ENCODE measurements around the gene PLEKHA7. TPM values are rescaled to one million over a fixed set of nuclear protein-coding genes. Genes with fewer than 3 reads are reported as not detected.

PLEKHA7 gene
- total and polyA plus RNA-seq, 2 of the 13 experiments (the other 11 are each of a cell fraction or from before 2014, with no cell fraction given): 17.5 to 18.7 TPM

DNA sequence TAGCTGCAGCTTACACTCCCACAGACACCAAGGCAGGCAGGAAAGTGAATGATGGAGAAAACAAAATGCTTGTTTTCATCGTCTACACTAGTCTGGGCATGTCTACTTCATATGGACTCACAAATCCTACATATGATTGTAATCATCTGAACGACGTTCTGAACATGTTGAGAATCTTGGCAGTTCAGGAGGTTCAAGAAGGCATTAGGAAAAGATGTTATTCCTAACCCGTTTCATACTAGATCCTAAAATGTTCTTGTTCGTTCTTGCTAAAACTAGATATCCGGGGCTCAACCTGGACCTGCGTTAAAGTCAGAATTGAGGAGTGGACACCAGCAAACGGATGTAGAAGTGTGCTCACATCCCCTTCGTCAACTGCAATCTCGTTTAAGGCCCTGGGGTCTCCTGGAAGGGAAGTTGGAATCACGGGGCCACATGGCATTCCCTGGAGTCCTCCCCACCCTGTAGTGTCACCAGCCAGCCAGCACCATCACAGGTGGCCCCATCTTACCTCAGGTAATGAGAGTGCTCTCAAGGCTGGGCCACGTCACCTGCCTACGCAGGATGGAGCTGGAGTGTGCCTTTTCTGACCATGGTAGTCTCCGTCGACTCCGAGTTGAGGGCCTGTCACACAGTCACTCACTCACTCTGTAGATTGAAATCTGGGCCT lies 238.5 kb downstream of the PLEKHA7 start:
- H3K79me2 ChIP-seq (ENCODE audit: insufficient read depth, low read length): no peaks in the 10 kb centered on the region
- in situ Hi-C loops (cut with HindIII; ENCODE audit: extremely low pct_ligation_motif_present, low pct_unique_long_range_greater_than_20kb): no loop called here
- peak overlapping the region; percentile 63; the same call in 1 of the 2 replicates for H3K4me2 ChIP-seq (ENCODE audit: low read depth, low read length)
- H2AFZ ChIP-seq (ENCODE audit: low read length): no peak overlapping the region
- DNase-seq (ENCODE audit: low spot score): no peak
- POLR2A ChIA-PET: no interaction called here
- no peaks in the 10 kb centered on the region for H3K27me3 ChIP-seq (ENCODE audit: control insufficient read depth in 1 of 2, insufficient read depth in 2 of 2, low read length in 2 of 2)
- H3K36me3 ChIP-seq (replicated peaks in 1 of 2; ENCODE audit: control insufficient read depth in 1 of 2, insufficient read depth in 2 of 2, low read length in 2 of 2): peaks cover 5 to 6% of the 10 kb centered on the region in 2 experiments; a peak in 3 of 5 replicates
- CTCF ChIA-PET (ENCODE audit: low intra/inter-chr PET ratio, low total read pairs): no interaction called here
- no peak for ATAC-seq
- peak overlapping the region; percentile 26; the same call in 1 of the 2 replicates for H3K9ac ChIP-seq (ENCODE audit: insufficient read depth, low read depth, low read length)
- H3K4me1 ChIP-seq (ENCODE audit: insufficient read depth, low read length): peaks cover 37% of the 10 kb centered on the region
- no TSS peak for BruUV-seq (replicated peaks)
- FAIRE-seq: no peak
- intact Hi-C loops (cut with micrococcal nuclease; ENCODE audit: unreplicated experiment): no loop called here
- 0 out of 2 replicates have a peak, but pooled peaks have one; percentile 50 for TF ChIP-seq ZNF263 (CRISPR knock-in tag; IDR thresholded peaks at IDR 0.05)
- 0 out of 2 replicates have a peak, but pooled peaks have one; percentile 29 for TF ChIP-seq ZNF225 (CRISPR knock-in tag; IDR thresholded peaks at IDR 0.05)
- TF ChIP-seq ZFP36L1 (CRISPR knock-in tag; IDR thresholded peaks at IDR 0.05): no peak
- no peak overlapping the region for H3K4me3 ChIP-seq (replicated peaks in 1 of 3; ENCODE audit: insufficient read depth in 1 of 3, low read depth in 2 of 3, low read length in 3 of 3)
- 97% methylated on average over 15 of the region's 16 CpGs for WGBS (ENCODE audit: low lambda C conversion rate)
- no peaks in the 10 kb centered on the region for H4K20me1 ChIP-seq (ENCODE audit: insufficient read depth, low read length)
- H3K27ac ChIP-seq (ENCODE audit: extremely low read length, insufficient read depth, low read length): peak overlapping the region; percentile 76
- H3K9me3 ChIP-seq (ENCODE audit: low read length): no peaks in the 10 kb centered on the region

GRCh38 chr11:16774936-16775613 lies 239.1 kb downstream of the PLEKHA7 start:
- Histone ChIP-seq H3K9ac (ENCODE audit: insufficient read depth, low read depth, low read length) (peak overlapping the region; percentile 26; the same call in 1 of the 2 replicates), H3K36me3 (replicated peaks in 1 of 2; ENCODE audit: control insufficient read depth in 1 of 2, insufficient read depth in 2 of 2, low read length in 2 of 2) (peaks cover 5 to 6% of the 10 kb centered on the region in 2 experiments; a peak in 3 of 5 replicates), H3K27me3 (ENCODE audit: control insufficient read depth in 1 of 2, insufficient read depth in 2 of 2, low read length in 2 of 2) (no peaks in the 10 kb centered on the region), H3K4me2 (ENCODE audit: low read depth, low read length) (peak overlapping the region; percentile 63), H3K9me3 (ENCODE audit: low read length) (no peaks in the 10 kb centered on the region), H3K4me1 (ENCODE audit: insufficient read depth, low read length) (peaks cover 41% of the 10 kb centered on the region), H4K20me1 (ENCODE audit: insufficient read depth, low read length) (no peaks in the 10 kb centered on the region), H3K4me3 (replicated peaks in 1 of 3; ENCODE audit: insufficient read depth in 1 of 3, low read depth in 2 of 3, low read length in 3 of 3) (peak overlapping the region in 1 of 3 experiments; percentile 33; a peak in 1 of 6 replicates), H3K27ac (ENCODE audit: extremely low read length, insufficient read depth, low read length) (peak overlapping the region; percentile 76), H3K79me2 (ENCODE audit: insufficient read depth, low read length) (no peaks in the 10 kb centered on the region), H2AFZ (ENCODE audit: low read length) (no peak overlapping the region)
- in situ Hi-C loops (cut with HindIII; ENCODE audit: extremely low pct_ligation_motif_present, low pct_unique_long_range_greater_than_20kb) (no loop called here), intact Hi-C loops (cut with micrococcal nuclease; ENCODE audit: unreplicated experiment) (no loop called here)
- POLR2A ChIA-PET: interaction anchor here (0.8 kb wide), 1 partner anchor 303 kb away, joined by 3 read pairs; no protein-coding TSS in a partner anchor
- BruUV-seq (replicated peaks): no TSS peak
- CTCF ChIA-PET (ENCODE audit: low intra/inter-chr PET ratio, low total read pairs): no interaction called here
- ATAC-seq (peak; percentile 86), FAIRE-seq (peak; percentile 66), DNase-seq (ENCODE audit: low spot score) (peak; percentile 65)
- WGBS (ENCODE audit: low lambda C conversion rate): 19% methylated on average over 11 of the region's 11 CpGs
- TF ChIP-seq KDM5A (IDR thresholded peaks at IDR 0.05; ENCODE audit: borderline replicate concordance, low read length) (no peak), FOSL1 (CRISPR knock-in tag; IDR thresholded peaks at IDR 0.05; ENCODE audit: borderline replicate concordance) (no peak), SIX1 (CRISPR knock-in tag; IDR thresholded peaks at IDR 0.05; ENCODE audit: borderline replicate concordance) (no peak), RARG (CRISPR knock-in tag; IDR thresholded peaks at IDR 0.05; ENCODE audit: low read depth) (no peak), NFE2L2 (IDR thresholded peaks at IDR 0.05; ENCODE audit: low read length) (no peak), FOXM1 (CRISPR knock-in tag; IDR thresholded peaks at IDR 0.05) (no peak), NR2F1 (CRISPR knock-in tag; IDR thresholded peaks at IDR 0.05) (peak in 1 of 2 experiments; percentile 34; a peak in 1 of 4 replicates), GPBP1L1 (CRISPR knock-in tag; IDR thresholded peaks at IDR 0.05) (no peak), NFRKB (IDR thresholded peaks at IDR 0.05) (no peak), STAG1 (CRISPR knock-in tag; IDR thresholded peaks at IDR 0.05) (no peak)
- TF ChIP-seq, protein P1, sequence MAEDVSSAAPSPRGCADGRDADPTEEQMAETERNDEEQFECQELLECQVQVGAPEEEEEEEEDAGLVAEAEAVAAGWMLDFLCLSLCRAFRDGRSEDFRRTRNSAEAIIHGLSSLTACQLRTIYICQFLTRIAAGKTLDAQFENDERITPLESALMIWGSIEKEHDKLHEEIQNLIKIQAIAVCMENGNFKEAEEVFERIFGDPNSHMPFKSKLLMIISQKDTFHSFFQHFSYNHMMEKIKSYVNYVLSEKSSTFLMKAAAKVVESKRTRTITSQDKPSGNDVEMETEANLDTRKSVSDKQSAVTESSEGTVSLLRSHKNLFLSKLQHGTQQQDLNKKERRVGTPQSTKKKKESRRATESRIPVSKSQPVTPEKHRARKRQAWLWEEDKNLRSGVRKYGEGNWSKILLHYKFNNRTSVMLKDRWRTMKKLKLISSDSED (CRISPR knock-in tag; IDR thresholded peaks at IDR 0.05): no peak
- TF ChIP-seq, protein P2, sequence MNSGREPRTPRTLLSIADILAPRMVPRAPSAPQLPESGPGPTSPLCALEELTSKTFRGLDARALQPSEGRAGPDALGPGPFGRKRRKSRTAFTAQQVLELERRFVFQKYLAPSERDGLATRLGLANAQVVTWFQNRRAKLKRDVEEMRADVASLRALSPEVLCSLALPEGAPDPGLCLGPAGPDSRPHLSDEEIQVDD (CRISPR knock-in tag; IDR thresholded peaks at IDR 0.05; ENCODE audit: borderline replicate concordance): no peak
